Keratinocyte (primary cell): ENCODE measurements around the gene KRTAP2-1. TPM values are rescaled to one million over a fixed set of nuclear protein-coding genes. Genes with fewer than 3 reads are reported as not detected.
"Not testable (repeated sequence)": the region's sequence is repeated elsewhere in the genome, so short reads cannot be mapped to it uniquely, and the experiment has no call there.

Experiments used
- DNase-seq: peaks from one replicate; pipeline ENCODE4 v3.0.0-alpha.2; 2011; ENCODE audit warnings: low read depth, missing footprints, low spot score
- FAIRE-seq: peaks from 2 replicates; lab custom pipeline; 2011; peaks lifted over from hg19 to GRCh38; lab: Jason Lieb, UNC
- H2AFZ ChIP-seq: 2 replicates; pipeline ENCODE4 v1.6.0; 2012; ENCODE audit warnings: low read length, control low read depth, inconsistent platforms; ENCODE audit not compliant: control insufficient read depth
- H3K27ac ChIP-seq: 2 replicates; pipeline ENCODE4 v1.5.1; 2011; ENCODE audit warnings: low read length; ENCODE audit not compliant: control insufficient read depth, insufficient read depth
- H3K27me3 ChIP-seq: 3 replicates; pipeline ENCODE4 v1.6.0; 2011; ENCODE audit warnings: low read length; ENCODE audit not compliant: control insufficient read depth, insufficient read depth; ENCODE audit errors: extremely low read depth
- H3K36me3 ChIP-seq, 2 experiments: 2 replicates in 1 of 2; 3 replicates in 1 of 2; pipeline ENCODE4 v1.5.1; 2011; ENCODE audit warnings: low read length in 2 of 2, mild to moderate bottlenecking in 1 of 2; ENCODE audit not compliant: control insufficient read depth in 2 of 2, insufficient read depth in 2 of 2; ENCODE audit errors: extremely low read depth in 1 of 2
- H3K4me1 ChIP-seq: 3 replicates; pipeline ENCODE4 v1.5.1; 2011; ENCODE audit warnings: low read length; ENCODE audit not compliant: control insufficient read depth, insufficient read depth; ENCODE audit errors: extremely low read depth
- H3K4me2 ChIP-seq: 3 replicates; pipeline ENCODE4 v1.6.0; 2011; ENCODE audit warnings: low read depth, low read length; ENCODE audit not compliant: control insufficient read depth, insufficient read depth; ENCODE audit errors: extremely low read depth
- H3K4me3 ChIP-seq, 3 experiments: fragments of 200-600 bp in 1 of 3; sonication (generic) in 1 of 3; 2 replicates in 2 of 3; 3 replicates in 1 of 3; pipeline ENCODE4 v1.5.1; 2011 to 2016; ENCODE audit warnings: low read length in 3 of 3, mild to moderate bottlenecking in 3 of 3, control low read depth in 2 of 3, inconsistent platforms in 1 of 3, low read depth in 1 of 3, mixed read lengths in 1 of 3, mixed run types in 1 of 3, moderate library complexity in 1 of 3; ENCODE audit not compliant: control insufficient read depth in 2 of 3, insufficient read depth in 2 of 3; ENCODE audit errors: extremely low read depth in 1 of 3
- H3K79me2 ChIP-seq: 2 replicates; pipeline ENCODE4 v1.6.0; 2012; ENCODE audit warnings: low read length; ENCODE audit not compliant: control insufficient read depth, insufficient read depth
- H3K9ac ChIP-seq: 3 replicates; pipeline ENCODE4 v1.6.0; 2011; ENCODE audit warnings: low read length; ENCODE audit not compliant: control insufficient read depth, insufficient read depth; ENCODE audit errors: extremely low read depth
- H3K9me1 ChIP-seq: 3 replicates; pipeline ENCODE4 v1.6.0; 2011; ENCODE audit warnings: low read length; ENCODE audit not compliant: control insufficient read depth, insufficient read depth; ENCODE audit errors: extremely low read depth
- H3K9me3 ChIP-seq: 2 replicates; pipeline ENCODE4 v1.5.1; 2012; ENCODE audit warnings: low read depth, low read length; ENCODE audit not compliant: control insufficient read depth
- H4K20me1 ChIP-seq: 3 replicates; pipeline ENCODE4 v1.6.0; 2011; ENCODE audit warnings: low read length; ENCODE audit not compliant: control insufficient read depth, insufficient read depth; ENCODE audit errors: extremely low read depth
- CTCF ChIP-seq, 3 experiments: IDR thresholded peaks in 1 of 3; conservative IDR thresholded peaks in 1 of 3; optimal IDR thresholded peaks in 1 of 3; 2 replicates in 2 of 3; 3 replicates in 1 of 3; pipeline versions ENCODE3 to v1.5.1; 2011; ENCODE audit warnings: low read length in 3 of 3, mild to moderate bottlenecking in 3 of 3, moderate library complexity in 2 of 3, control low read depth in 1 of 3, inconsistent platforms in 1 of 3; ENCODE audit not compliant: insufficient read depth in 2 of 3; ENCODE audit errors: extremely low read depth in 1 of 3
- EZH2 ChIP-seq: IDR thresholded peaks from one replicate; pipeline ENCODE4 v1.6.1; 2012; ENCODE audit warnings: inconsistent platforms, mild to moderate bottlenecking, low read length, moderate library complexity
- dilution Hi-C: fragments of 300-500 bp; cut with MboI; formaldehyde crosslinking; loops from one replicate; pipeline ENCODE4 v1.7.0; 2020; ENCODE audit warnings: low sequenced_read_pairs; ENCODE audit not compliant: extremely low pct_ligation_motif_present
- polyA plus RNA-seq, 5 experiments: library from polyadenylated mRNA; depleted of rRNA in 3 of 5; stranded (reverse) in 3 of 5; stranded (forward) in 1 of 5; unstranded in 1 of 5; fragments of >200 nt; gene quantifications; 1 replicate in 1 of 5; 2 replicates in 3 of 5; 3 replicates in 1 of 5; pipeline versions ENCODE4 v1.2.1 to v1.2.3, GENCODE V29; 2011 to 2012; ENCODE audit warnings: missing spikeins in 2 of 5, low read depth in 1 of 5, low replicate concordance in 1 of 5

KRTAP2-1 gene
- polyA plus RNA-seq, 1 donor (not counting 4 experiments of a cell fraction or from before 2014, with no cell fraction given) = not detected

DNA sequence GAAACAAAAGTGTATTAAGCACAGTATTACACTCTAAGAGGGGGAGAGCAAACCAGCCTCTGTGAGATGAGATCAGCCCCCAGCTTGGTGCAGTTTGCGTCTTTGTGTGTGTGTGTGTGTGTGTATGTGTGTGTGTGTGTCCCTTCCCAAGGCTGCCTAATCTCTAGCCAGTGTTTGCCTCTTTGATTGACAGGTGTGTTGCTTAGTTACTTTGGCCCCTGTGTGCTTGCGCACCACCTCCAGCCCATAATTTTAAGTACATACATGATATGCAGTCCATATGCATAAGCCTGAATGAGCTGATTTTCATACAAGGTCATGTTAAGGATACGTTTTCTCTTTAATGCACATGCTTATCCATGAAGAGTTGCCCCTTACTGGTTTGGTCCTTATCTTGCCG lies 45.3 kb downstream of the KRTAP2-1 start:
- Histone ChIP-seq H3K4me1 (peaks cover 9% of the 10 kb centered on the region), H3K4me2 (no peak overlapping the region), H2AFZ (no peak overlapping the region), H3K79me2 (no peaks in the 10 kb centered on the region), H3K27me3 (no peaks in the 10 kb centered on the region), H3K9ac (no peak overlapping the region), H3K4me3 (no peak overlapping the region), H3K27ac (no peak overlapping the region), H3K9me3 (no peaks in the 10 kb centered on the region), H4K20me1 (no peaks in the 10 kb centered on the region), H3K36me3 (no peaks in the 10 kb centered on the region), H3K9me1 (no peaks in the 10 kb centered on the region)
- DNase-seq (no peak), FAIRE-seq (no peak)
- dilution Hi-C loops = no loop called here
- TF ChIP-seq CTCF (optimal IDR thresholded peaks at IDR 0.05 in 1 of 3, IDR thresholded peaks at IDR 0.05 in 1 of 3, conservative IDR thresholded peaks at IDR 0.05 in 1 of 3; ENCODE audit: extremely low read depth in 1 of 3, insufficient read depth in 2 of 3, low read length in 3 of 3) = no peak
- TF ChIP-seq EZH2 = no peak

DNA sequence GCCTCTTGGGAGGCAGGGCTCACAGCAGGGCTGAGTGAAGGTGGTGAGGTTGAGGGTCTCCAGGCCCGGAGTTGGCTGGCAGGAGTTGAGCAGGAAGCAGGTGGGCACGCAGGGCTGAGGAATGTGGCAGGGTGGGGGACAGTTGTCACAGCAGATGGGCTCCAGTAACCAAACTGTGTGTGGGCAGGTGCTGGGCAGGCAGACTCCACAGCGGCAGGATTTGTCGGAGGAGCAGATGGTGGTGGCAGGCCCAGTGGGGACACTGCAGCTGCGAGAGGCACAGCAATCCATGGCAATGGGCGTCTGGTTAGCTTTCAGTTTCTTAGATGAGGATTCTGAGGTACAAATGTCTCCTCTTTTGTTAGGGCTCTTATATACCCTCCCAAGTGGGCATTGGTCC lies 47.6 kb downstream of the KRTAP2-1 start, which contains the start of gene KRTAP3-2:
Gene KRTAP3-2, minus strand, starts transcription at position 344 of the 400 bp plus-strand sequence. Its CDS starts 53 bp downstream, at position 291.
- dilution Hi-C loops, H3K4me1 ChIP-seq, H3K4me3 ChIP-seq, H4K20me1 ChIP-seq, H2AFZ ChIP-seq, H3K27me3 ChIP-seq, H3K9me3 ChIP-seq, H3K9me1 ChIP-seq, H3K36me3 ChIP-seq, H3K9ac ChIP-seq, DNase-seq, H3K27ac ChIP-seq, H3K79me2 ChIP-seq, H3K4me2 ChIP-seq, FAIRE-seq: not testable (repeated sequence)

- dilution Hi-C loops = no loop called here
- no peak for DNase-seq
Observed at GRCh38 chr17:40997361-40997760, 49.8 kb downstream of the KRTAP2-1 start.

More at GRCh38 chr17:40997361-40997760, 49.8 kb downstream of the KRTAP2-1 start:
- no peak overlapping the region for H3K4me3 ChIP-seq
- no peaks in the 10 kb centered on the region for H3K36me3 ChIP-seq
- no peaks in the 10 kb centered on the region for H3K27me3 ChIP-seq
- no peaks in the 10 kb centered on the region for H3K79me2 ChIP-seq
- H3K9me3 ChIP-seq = no peaks in the 10 kb centered on the region
- TF ChIP-seq CTCF (optimal IDR thresholded peaks at IDR 0.05 in 1 of 3, IDR thresholded peaks at IDR 0.05 in 1 of 3, conservative IDR thresholded peaks at IDR 0.05 in 1 of 3; ENCODE audit: extremely low read depth in 1 of 3, insufficient read depth in 2 of 3, low read length in 3 of 3) = no peak
- no peak for TF ChIP-seq EZH2
- H3K9me1 ChIP-seq = no peaks in the 10 kb centered on the region
- no peaks in the 10 kb centered on the region for H4K20me1 ChIP-seq
- H3K27ac ChIP-seq = no peak overlapping the region
- FAIRE-seq = no peak
- H3K4me1 ChIP-seq = peaks cover under 1% of the 10 kb centered on the region
- no peak overlapping the region for H3K4me2 ChIP-seq
- H2AFZ ChIP-seq = no peak overlapping the region
- no peak overlapping the region for H3K9ac ChIP-seq
